Non-pigmented ciliary epithelial cell (primary cell): ENCODE measurements around the gene POFUT2.

Experiments
- DNase-seq: peaks from one replicate; pipeline ENCODE4 v3.0.0-alpha.2; 2010; ENCODE audit warnings: low read depth

POFUT2 gene

DNA sequence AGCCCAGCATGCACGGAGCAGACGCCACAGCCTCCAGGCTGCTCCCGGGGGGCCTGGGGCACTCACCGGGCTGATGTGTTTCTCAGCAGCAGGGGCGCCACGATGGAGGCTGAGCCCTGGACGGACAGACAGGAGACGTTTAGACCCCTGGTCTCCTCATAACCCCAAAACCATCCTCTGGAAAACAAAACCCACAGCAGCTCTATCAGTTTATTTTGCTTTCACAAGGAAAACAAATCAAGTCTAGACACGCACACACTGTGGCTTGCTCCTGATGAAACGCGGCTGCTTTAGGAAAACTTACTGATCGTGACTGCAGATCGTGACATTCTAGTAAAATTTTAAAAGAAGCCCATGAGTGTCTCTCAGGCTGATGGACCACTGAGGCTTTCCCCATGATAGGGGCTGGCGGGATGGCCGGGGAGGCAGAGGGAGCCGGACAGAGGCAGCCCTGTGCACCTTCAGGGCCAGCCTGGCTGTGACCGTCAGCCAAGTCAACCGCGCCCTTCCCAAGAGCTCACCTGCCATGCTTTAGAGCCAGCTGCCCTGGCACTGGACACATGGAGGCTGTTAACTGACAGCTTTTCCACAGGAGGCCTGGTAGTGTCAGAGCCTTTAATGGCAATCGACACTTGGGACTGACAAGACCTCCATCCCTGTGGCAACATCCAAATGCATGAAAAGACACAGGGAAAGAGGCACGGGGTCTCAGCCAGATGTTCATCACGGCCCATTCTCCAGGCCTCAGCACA, 5.2 kb downstream of the POFUT2 start:
- DNase-seq: no peak

GRCh38 chr21:45281411-45282282, 6.0 kb downstream of the POFUT2 start:
- no peak for DNase-seq

DNA sequence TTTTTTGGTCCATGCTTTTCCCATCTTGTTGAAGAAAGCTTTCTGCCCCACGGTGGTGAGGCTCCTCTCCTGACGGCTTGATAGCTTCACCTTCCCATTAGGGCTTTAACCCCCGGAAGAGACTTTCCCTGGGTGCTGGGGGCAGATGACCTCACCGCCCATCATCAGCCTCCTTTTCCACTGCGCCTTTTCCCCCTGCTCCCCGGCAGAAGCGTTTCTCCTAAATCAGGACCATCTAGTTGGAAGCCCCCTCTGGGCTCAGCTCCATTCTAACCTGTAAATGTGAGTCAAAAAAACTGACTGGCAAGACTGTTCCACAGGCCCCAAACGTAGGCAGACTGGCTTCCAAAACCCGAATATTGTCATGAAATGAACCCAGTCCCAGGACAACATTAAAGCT, 6.7 kb downstream of the POFUT2 start:
- no peak for DNase-seq

GRCh38 chr21:45280178-45280821, 7.4 kb downstream of the POFUT2 start:
- no peak for DNase-seq

GRCh38 chr21:45279446-45280177, 8.1 kb downstream of the POFUT2 start:
- no peak for DNase-seq

DNA sequence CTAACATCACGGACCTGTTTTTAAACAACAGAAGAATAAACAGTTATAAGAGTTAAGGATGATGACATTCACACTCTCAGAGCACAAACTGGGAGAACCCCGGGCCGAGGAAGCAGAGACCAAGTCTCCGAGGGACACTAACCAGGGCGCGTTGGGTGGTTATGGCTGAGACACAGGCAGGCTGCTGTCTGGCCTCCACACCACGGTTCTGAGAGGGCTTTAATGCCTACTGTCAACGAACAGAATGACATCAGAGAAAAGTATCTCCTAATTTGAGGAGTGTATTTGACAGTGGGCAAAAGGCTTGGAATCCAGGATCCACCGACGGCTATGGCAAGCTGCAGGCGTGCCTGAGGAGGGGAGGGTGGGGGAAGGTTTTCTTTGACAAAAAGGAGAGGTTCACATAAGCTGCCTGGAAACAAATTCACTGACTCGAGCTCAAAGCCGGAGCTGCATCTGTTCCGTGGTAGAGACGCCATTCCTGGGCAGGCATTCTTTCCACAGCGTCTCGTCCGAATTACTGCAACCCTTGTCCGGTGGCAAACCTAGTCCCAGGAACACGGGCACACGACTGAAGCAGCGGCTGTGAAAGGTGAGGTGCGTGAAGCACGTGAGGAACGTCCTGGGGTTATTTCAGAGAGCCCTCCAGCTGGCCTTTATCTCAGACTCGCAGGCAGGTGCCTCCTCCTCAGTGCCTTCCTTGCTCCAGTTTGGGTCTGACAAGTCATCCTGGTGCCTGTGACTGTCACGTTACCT, 9.4 kb downstream of the POFUT2 start:
- DNase-seq: no peak

DNA sequence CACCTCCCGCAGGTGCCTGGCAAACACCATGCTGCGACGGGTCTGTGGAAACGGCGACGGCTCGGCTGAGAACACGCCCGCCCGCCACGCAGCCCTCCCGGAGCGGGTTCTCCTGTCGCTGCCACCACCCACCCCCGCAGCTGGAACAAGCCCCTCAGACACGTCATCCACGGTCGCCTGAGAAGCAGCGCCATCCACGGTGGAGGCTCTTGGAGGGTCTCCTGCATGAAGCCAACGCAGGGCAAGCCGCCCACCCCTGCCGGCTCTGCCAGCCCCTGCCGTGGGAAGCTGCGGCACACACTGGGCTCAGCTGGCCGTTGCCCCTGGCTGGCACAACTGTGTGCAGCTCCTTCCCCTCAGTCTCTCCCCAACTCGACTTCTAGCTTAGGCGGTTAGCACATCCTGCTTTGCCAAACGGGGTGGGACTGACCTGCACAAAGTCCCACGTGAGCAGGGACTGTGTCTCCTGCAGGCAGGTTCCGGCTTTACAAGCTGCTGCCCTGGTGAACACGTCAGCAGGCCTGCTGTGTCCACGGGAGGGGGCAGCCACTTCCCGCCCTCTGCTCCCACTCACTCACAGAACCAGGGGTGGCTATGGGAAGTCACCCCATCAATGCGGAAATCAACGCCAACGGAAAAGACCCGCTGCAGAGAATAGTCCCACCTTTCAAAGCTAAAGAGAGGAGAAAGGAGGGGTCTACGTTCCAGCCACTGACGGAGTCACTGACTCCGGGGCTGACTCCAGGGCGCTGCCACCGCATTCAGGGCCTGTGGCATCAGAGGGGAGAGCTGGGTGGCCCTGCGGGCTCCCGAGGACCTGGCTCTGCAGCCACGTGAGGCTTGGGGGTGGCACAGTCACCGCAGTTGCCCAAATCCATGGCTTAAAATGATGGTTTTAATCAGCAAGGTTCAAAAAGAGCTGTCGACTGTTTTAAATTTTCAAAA, 10.3 kb downstream of the POFUT2 start:
- DNase-seq: no peak

- no peak for DNase-seq
Observed at GRCh38 chr21:45276596-45276995, 11.1 kb downstream of the POFUT2 start.

DNA sequence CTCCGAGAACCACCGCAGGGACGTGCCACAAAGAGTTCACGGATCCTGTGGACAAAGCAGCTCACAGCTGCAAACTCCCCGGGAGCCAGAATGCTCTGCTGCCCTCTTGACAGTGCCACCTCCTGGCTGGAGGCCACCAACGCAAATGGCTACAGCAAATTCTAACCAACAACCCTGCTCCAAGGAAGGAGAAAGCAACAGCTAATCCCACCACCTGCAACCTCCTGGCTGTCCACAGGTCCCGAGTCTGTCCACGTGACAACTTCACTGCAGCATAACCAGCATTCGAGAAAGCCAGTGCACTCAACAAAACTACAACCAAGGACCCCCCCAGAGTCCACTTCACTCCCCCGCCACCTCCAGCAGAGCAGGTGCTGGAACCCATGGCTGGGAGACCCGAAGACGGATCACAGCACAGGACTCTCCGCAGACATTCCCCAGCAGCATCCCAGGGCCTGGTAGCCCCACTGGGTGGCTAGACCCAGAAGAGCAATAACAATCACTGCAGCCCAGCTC, 17.3 kb downstream of the POFUT2 start:
- DNase-seq: no peak

GRCh38 chr21:45269861-45270260, 17.8 kb downstream of the POFUT2 start:
- DNase-seq: no peak

GRCh38 chr21:45267390-45267760, 20.3 kb downstream of the POFUT2 start:
- DNase-seq: no peak

GRCh38 chr21:45266518-45267389, 20.9 kb downstream of the POFUT2 start:
- peak; percentile 19 for DNase-seq

- no peak for DNase-seq
Observed at GRCh38 chr21:45265721-45266517, 21.8 kb downstream of the POFUT2 start.

DNA sequence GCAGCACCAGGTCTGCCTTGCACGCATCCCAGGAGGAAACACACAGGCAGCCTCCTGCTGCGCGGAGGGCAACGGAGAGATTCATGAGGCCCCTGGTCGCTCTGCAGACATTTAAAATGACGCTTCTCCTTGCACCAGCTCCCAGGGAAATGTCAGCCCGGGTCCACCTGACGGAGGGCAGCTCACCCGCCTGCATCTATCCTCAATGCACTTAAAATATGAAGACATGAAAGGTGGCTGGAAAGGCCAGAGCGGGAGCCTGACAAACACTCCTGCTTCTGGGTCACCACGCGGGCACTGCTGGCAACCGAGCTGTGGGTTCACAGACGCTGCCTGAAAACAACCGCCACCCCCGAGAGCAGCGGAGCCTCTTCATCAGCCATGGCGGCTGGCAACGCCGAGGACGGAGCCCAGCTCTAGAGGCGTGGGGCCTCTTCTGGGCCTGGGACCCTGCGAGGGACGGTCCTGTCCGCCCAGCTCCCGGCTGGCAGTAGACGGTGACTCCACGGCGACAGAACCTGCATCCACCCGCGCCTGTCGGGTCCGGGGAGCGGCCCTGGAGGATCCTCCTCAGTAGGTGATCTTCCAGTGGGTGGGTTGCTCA, 22.7 kb downstream of the POFUT2 start:
- no peak for DNase-seq

DNA sequence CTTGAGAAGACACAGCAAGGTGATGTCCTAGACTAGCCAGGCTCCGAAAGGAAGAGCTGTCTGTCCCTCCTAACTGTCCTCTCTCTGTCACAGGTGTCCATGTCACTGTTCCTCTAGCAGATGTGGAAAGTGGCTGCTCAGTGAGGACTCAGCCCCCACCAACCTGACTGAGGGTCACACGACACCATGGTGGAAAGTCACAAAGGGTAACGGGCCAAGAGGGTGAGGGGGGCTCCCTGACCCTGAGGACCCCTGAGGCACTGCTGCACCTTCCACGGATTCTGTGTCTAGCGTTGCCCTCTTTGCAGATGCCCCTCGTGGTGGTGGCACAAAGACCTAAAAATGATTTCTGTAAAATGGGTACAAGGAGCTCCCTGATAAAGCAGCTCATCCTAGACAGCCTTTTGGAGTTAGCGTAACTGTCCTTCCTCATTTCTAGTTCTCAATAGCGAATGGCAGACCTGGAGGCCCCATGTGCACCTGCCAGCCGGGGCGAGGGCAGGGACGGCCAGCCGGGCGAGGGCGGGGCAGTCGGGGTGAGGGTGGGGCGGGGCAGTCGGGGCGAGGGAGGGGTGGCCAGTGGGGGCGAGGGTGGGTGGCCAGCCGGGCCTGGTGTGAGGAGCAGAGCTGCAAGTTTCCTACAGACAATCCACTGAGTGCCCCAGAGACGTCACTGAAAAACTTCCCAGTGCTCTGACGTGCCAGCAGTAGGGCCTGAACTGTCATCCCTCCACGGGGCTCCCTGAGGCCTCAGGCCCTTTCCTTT, 23.4 kb downstream of the POFUT2 start:
- no peak for DNase-seq

GRCh38 chr21:45263534-45263933, 24.2 kb downstream of the POFUT2 start:
- DNase-seq: no peak

- DNase-seq: no peak
Observed at GRCh38 chr21:45262616-45263015, 25.1 kb downstream of the POFUT2 start.
